LHCN-M2 (cell line): ENCODE results near the gene KCNK13. TPM values are rescaled to one million over a fixed set of nuclear protein-coding genes. Genes with fewer than 3 reads are reported as not detected.
"Not testable (repeated sequence)": the region's sequence is repeated elsewhere in the genome, so short reads cannot be mapped to it uniquely, and the experiment has no call there.

Source experiments
- DNase-seq: peaks from one replicate; pipeline ENCODE4 v3.0.0-alpha.2; 2012; ENCODE audit warnings: low read depth
- total RNA-seq: library from RNA; depleted of rRNA; stranded (reverse); fragments of >200 nt; gene quantifications from 2 replicates; pipeline ENCODE4 v1.2.3, GENCODE V29; 2014; rRNA removed

KCNK13 gene
- total RNA-seq, 1 experiment from 2014 or later: not detected

DNA sequence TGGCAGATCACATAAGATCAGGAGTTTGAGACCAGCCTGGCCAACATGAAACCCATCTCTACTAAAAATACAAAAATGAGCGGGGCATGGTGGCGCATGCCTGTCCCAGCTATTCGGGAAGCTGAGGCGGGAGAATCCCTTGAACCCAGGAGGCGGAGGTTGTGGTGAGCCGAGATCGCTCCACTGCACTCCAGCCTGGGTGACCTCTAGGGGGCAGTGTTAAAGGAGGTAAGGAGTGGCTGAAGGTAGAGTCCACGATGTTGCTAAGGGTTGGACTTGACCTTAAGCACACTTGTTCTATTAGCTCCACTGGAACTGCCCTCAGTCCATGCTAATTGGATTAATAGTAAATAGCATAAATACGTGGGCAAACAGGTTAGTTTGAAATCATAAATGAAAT, 132.1 kb downstream of the KCNK13 start:
- DNase-seq: no peak

DNA sequence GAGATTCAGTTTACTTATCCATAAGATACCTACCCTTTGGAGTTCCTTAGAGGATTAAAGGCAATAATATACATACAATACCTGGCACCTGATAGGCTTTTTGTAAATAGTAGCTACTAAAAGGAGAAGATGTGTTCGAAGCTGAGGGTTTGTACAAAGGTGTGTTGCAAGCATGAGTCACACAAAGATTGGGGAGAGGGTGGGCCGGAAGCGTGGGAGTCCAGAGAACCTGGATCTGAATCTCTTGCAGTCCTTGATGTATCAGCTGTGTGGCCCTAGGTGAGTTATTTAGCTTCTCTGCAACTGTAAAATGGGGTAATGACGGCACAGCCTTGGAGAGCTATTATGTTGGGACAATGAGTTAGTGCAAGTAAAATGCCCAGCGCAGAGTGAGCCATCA, 132.9 kb downstream of the KCNK13 start:
- DNase-seq: no peak

DNA sequence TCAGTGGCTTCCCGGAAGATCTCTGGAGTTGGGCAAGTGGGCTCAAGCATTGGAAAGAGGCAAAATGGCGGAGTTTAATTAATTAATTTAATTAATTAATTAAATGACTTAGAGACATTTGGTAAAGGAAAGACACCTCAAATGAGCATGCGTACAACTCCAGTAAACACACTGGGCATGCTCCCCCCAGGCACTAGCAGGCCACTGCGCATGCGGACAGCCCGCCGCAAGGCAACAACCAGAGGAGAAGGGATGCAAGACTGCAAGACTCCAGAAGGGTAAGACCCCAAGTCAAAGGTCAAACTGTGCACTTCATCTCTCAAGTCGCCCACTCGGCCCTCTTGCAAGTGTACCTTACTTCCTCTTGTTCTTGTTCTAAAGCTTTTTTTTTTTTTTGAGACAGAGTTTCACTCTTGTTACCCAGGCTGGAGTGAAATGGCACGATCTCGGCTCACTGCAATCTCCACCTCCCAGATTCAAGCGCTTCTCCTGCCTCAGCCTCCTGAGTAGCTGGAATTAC, 136.8 kb downstream of the KCNK13 start:
- no peak for DNase-seq

DNA sequence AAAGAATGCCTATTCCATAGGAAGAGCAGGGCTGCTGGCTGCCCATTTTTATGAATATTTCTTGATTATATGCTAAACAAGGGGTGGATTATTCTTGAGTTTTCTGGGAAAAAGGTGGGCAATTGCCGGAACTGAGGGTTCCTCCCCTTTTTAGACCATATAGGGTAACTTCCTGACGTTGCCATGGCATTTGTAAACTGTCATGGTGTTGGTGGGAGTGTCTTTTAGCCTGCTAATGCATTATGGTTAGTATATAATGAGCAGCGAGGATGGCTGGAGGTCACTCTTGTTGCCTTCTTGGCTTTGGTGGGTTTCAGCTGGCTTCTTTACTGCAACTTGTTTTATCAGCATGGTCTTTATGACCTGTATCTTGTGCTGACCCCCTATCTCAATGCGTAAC, 138.8 kb downstream of the KCNK13 start:
- DNase-seq: not testable (repeated sequence)

DNA sequence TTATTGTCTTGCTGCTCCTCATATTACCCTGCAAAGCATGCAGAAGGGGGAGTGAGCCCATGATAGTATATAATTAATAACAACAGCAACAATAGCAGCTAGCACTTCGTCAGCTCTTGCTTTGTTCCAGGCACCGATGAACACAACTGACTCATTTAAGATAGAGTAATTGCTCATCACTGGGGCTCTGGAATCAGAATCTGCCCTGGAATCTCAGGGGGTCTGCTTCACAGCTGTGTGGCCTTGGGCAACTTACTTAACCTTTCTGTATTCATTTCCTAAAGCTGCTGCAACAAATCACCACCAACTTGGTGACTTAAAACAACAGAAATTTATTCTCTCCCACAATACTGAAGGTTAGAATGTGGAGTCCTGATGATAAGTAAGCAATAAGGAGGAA, 139.6 kb downstream of the KCNK13 start:
- DNase-seq: no peak

DNA sequence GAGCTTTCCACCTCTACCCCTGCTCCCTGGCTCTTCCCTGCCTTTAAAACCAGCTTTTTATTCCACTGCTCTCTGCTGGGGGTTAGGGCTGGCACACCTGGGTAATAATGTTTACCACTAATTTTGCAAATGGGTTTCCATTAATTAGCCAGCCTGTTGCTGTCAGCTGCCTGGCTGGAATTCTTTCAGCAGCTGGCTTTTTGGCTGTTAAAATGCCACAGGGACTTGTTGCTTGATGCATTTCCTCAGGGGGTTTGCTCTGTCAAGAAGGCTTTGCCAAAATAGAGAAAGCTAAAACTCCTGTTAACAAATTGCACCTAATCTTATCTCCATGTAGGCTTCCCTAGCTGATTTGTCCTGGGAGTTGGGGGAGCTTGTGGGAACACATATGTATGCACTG, 142.7 kb downstream of the KCNK13 start:
- no peak for DNase-seq

DNA sequence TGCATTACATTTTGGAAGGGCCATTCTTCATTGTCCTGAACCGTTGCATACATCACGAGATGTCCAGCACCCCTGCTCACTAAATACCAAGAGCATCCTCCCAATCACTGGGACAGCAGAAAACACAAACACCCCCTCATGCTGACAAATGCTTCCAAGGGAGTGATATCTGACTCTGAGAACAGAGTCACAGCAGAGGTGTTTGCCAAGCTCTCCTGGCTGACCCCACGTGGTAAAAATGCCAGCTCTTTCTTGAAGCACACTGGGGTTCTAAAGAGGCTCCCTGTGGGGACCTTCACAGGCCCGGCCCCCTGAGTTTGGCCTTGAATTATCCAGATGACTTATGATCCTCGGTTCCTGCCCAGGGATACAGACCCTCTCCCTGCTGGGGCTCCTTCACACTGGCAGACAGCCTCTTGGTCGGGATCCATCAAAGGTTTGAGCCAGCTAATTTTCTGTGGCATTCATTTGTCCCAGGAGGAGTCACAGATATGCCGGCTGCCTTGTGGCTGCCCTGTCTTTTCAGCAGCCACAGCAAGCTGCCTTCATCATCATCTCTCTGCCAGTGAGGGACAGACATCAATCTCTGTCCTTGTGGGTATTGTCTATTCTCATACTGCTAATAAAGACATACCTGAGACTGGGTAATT, 151.4 kb downstream of the KCNK13 start:
- no peak for DNase-seq

DNA sequence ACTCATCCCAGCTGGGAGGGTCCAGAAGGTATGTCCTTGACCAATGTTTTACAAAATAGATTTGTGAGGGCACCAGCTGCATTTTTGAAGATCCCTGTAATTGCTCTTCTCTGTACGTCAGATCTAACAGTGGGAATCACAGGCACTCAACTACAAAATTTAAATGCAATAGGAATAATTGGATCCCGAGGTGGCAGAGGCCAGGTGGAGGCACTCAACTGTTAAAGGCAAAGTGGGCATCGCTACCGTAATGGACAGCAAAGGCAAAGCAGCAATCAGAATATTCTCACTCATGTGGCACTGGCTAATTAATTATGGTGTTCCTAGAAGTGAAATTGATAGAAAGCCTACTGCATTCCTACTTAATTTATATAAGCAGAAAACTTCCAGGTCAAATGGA, 166.7 kb downstream of the KCNK13 start:
- DNase-seq: no peak

DNA sequence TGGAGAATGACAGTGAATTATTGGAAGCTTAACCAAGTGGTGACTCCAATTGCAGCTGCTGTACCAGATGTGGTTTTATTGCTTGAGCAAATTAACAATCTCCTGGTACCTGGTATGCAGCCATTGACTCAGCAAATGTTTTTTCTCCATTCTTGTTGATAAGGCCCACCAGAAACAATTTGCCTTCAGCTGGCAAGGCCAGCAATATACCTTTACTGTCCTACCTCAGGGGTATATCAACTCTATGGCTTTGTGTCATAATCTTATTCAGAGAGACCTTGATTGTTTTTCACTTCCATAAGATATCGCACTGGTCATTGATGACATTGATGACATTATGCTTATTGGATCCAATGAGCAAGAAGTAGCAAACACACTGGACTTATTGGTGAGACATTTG, 168.1 kb downstream of the KCNK13 start:
- not testable (repeated sequence) for DNase-seq

Other genes starting within 250 kb of the KCNK13 start
- gene EFCAB11, start 107.3 kb upstream of the KCNK13 start, total RNA-seq: 12.0 and 13.5 TPM in 2 replicates
- gene TDP1, start 106.1 kb upstream of the KCNK13 start, total RNA-seq: 44.1 and 48.1 TPM in 2 replicates
- 269 and 286 TPM in 2 replicates for gene PSMC1, start 194.6 kb downstream of the KCNK13 start, total RNA-seq